BLaER1 treated with 17β-estradiol and CSF1 and Interleukin-3, amounts not matched to agents 10 nM and 100 nM (cell line): ENCODE results near the gene SARNP.

ENCODE experiments used
- H3K27ac ChIP-seq, 11 experiments: shearing (Covaris generic); formaldehyde crosslinking; 2 replicates each; pipeline ENCODE4 v1.8.1; 2022
- H3K27me3 ChIP-seq, 11 experiments: shearing (Covaris generic); formaldehyde crosslinking; 2 replicates each; pipeline ENCODE4 v1.8.1; 2022
- H3K36me3 ChIP-seq, 11 experiments: shearing (Covaris generic); formaldehyde crosslinking; 2 replicates each; pipeline ENCODE4 v1.8.1; 2022
- H3K4me1 ChIP-seq, 10 experiments: shearing (Covaris generic); formaldehyde crosslinking; 2 replicates each; pipeline ENCODE4 v1.8.1; 2022
- H3K4me2 ChIP-seq, 11 experiments: shearing (Covaris generic); formaldehyde crosslinking; 2 replicates each; pipeline ENCODE4 v1.8.1; 2022
- H3K4me3 ChIP-seq, 10 experiments: shearing (Covaris generic); formaldehyde crosslinking; 2 replicates each; pipeline ENCODE4 v1.8.1; 2022
- H3K9ac ChIP-seq, 11 experiments: shearing (Covaris generic); formaldehyde crosslinking; 2 replicates each; pipeline ENCODE4 v1.8.1; 2022
- H3K9me3 ChIP-seq, 11 experiments: shearing (Covaris generic); formaldehyde crosslinking; replicated peaks in 1 of 11; 2 replicates each; pipeline ENCODE4 v1.8.1; 2022
- H4K20me1 ChIP-seq, 11 experiments: shearing (Covaris generic); formaldehyde crosslinking; 2 replicates each; pipeline ENCODE4 v1.8.1; 2022
- Cebpa-rat ChIP-seq, 11 experiments: shearing (Covaris generic); IDR thresholded peaks; 2 replicates each; pipeline ENCODE4 v1.8.1; 2022

SARNP gene

GRCh38 chr12:55739025-55739378 is 78.5 kb downstream of the SARNP start:
- no peak for TF ChIP-seq Cebpa-rat (IDR thresholded peaks at IDR 0.05)
- peak overlapping the region in 7 of 11 experiments; percentile 92 to 99 (median 93); a peak in 10 of 22 replicates for H3K4me2 ChIP-seq
- H3K9ac ChIP-seq = peak overlapping the region in 5 of 11 experiments; percentile 47 to 85 (median 74); a peak in 10 of 22 replicates
- peak overlapping the region in 1 of 11 experiments; percentile 88; a peak in 3 of 22 replicates for H3K27ac ChIP-seq
- no peaks in the 10 kb centered on the region for H3K9me3 ChIP-seq
- peaks cover 18 to 37% (median 30%) of the 10 kb centered on the region in 10 experiments for H3K4me1 ChIP-seq
- peaks cover 0 to 4% (median 0%) of the 10 kb centered on the region in 11 experiments; a peak in 6 of 22 replicates for H4K20me1 ChIP-seq
- no peaks in the 10 kb centered on the region for H3K27me3 ChIP-seq
- H3K36me3 ChIP-seq = no peaks in the 10 kb centered on the region
- peak overlapping the region; percentile 54 to 78 (median 68); a peak in 17 of 20 replicates for H3K4me3 ChIP-seq

GRCh38 chr12:55738123-55739024 is 79.2 kb downstream of the SARNP start:
- no peak for TF ChIP-seq Cebpa-rat (IDR thresholded peaks at IDR 0.05)
- Histone ChIP-seq H3K4me3 (peak overlapping the region; percentile 54 to 78 (median 68)), H3K36me3 (no peaks in the 10 kb centered on the region), H3K27ac (peak overlapping the region; percentile 50 to 88 (median 70)), H3K4me2 (peak overlapping the region; percentile 92 to 99 (median 96)), H3K9ac (peak overlapping the region; percentile 47 to 85 (median 74)), H3K9me3 (no peaks in the 10 kb centered on the region), H3K27me3 (no peaks in the 10 kb centered on the region), H3K4me1 (peaks cover 24 to 43% (median 36%) of the 10 kb centered on the region in 10 experiments), H4K20me1 (no peaks in the 10 kb centered on the region)

GRCh38 chr12:55737581-55738122 is 79.9 kb downstream of the SARNP start:
- Histone ChIP-seq H4K20me1 (no peaks in the 10 kb centered on the region), H3K9ac (peak overlapping the region; percentile 47 to 85 (median 74)), H3K27ac (peak overlapping the region; percentile 50 to 88 (median 70)), H3K36me3 (no peaks in the 10 kb centered on the region), H3K9me3 (no peaks in the 10 kb centered on the region), H3K4me1 (peaks cover 31 to 50% (median 42%) of the 10 kb centered on the region in 10 experiments), H3K27me3 (no peaks in the 10 kb centered on the region), H3K4me2 (peak overlapping the region; percentile 92 to 99 (median 96)), H3K4me3 (peak overlapping the region; percentile 54 to 78 (median 68))
- TF ChIP-seq Cebpa-rat (IDR thresholded peaks at IDR 0.05) = no peak

GRCh38 chr12:55736780-55737580 is 80.5 kb downstream of the SARNP start:
- Histone ChIP-seq H3K27me3 (no peaks in the 10 kb centered on the region), H4K20me1 (peaks cover 0 to 4% (median 0%) of the 10 kb centered on the region in 11 experiments; a peak in 1 of 22 replicates), H3K27ac (peak overlapping the region in 7 of 11 experiments; percentile 57 to 83 (median 70); a peak in 13 of 22 replicates), H3K4me2 (peak overlapping the region; percentile 92 to 99 (median 96)), H3K4me1 (peaks cover 38 to 54% (median 44%) of the 10 kb centered on the region in 10 experiments), H3K4me3 (no peak overlapping the region; a peak in 1 of 20 replicates), H3K9ac (peak overlapping the region in 9 of 11 experiments; percentile 47 to 79 (median 73); a peak in 11 of 22 replicates), H3K9me3 (no peaks in the 10 kb centered on the region), H3K36me3 (no peaks in the 10 kb centered on the region)
- no peak for TF ChIP-seq Cebpa-rat (IDR thresholded peaks at IDR 0.05)

DNA sequence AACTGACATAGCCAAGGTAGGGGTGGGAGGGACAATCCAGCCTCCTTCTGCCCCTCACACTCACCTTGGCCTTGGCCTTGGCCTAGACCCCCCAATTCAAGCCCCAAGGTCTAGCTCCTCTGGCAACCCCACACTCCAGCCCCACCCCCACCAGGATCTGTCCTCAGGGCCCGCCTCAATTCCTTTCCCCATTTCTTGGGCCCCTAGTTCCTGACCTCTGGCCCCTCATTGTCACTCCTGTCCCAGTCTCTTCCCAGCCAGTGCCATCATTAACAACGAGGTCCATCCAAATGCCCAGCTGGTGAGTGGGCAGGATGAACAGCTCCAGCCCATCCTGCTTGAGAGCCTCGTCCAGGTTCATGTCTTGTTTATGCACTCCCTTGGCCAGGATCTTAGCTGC is 81.4 kb downstream of the SARNP start:
- Histone ChIP-seq H3K36me3 (no peaks in the 10 kb centered on the region), H4K20me1 (peaks cover 0 to 4% (median 0%) of the 10 kb centered on the region in 11 experiments; a peak in 1 of 22 replicates)
- no peak for TF ChIP-seq Cebpa-rat (IDR thresholded peaks at IDR 0.05)

GRCh38 chr12:55734595-55734994 is 82.9 kb downstream of the SARNP start:
- Histone ChIP-seq H3K9me3 (no peaks in the 10 kb centered on the region), H3K4me3 (no peak overlapping the region), H4K20me1 (peaks cover 0 to 4% (median 0%) of the 10 kb centered on the region in 11 experiments; a peak in 1 of 22 replicates), H3K36me3 (no peaks in the 10 kb centered on the region), H3K4me2 (no peak overlapping the region), H3K9ac (no peak overlapping the region), H3K27me3 (no peaks in the 10 kb centered on the region), H3K4me1 (peaks cover 55 to 68% (median 58%) of the 10 kb centered on the region in 10 experiments), H3K27ac (no peak overlapping the region)
- no peak for TF ChIP-seq Cebpa-rat (IDR thresholded peaks at IDR 0.05)

More for the DNA sequence above, 81.4 kb downstream of the SARNP start:
- peak overlapping the region in 1 of 11 experiments; percentile 70; a peak in 1 of 22 replicates for H3K27ac ChIP-seq
- H3K4me3 ChIP-seq = no peak overlapping the region
- H3K27me3 ChIP-seq = no peaks in the 10 kb centered on the region
- H3K4me2 ChIP-seq = no peak overlapping the region
- H3K9me3 ChIP-seq = no peaks in the 10 kb centered on the region
- peaks cover 43 to 57% (median 49%) of the 10 kb centered on the region in 10 experiments for H3K4me1 ChIP-seq
- H3K9ac ChIP-seq = peak overlapping the region in 3 of 11 experiments; percentile 7 to 76 (median 73); a peak in 2 of 22 replicates

GRCh38 chr12:55733858-55734257 is 83.7 kb downstream of the SARNP start:
- peaks cover 55 to 69% (median 59%) of the 10 kb centered on the region in 10 experiments for H3K4me1 ChIP-seq
- no peaks in the 10 kb centered on the region for H3K36me3 ChIP-seq
- peak overlapping the region; percentile 91 to 99 (median 96); a peak in 21 of 22 replicates for H3K4me2 ChIP-seq
- no peak for TF ChIP-seq Cebpa-rat (IDR thresholded peaks at IDR 0.05)
- no peaks in the 10 kb centered on the region for H3K27me3 ChIP-seq
- H3K4me3 ChIP-seq = no peak overlapping the region
- H3K9ac ChIP-seq = no peak overlapping the region
- H3K27ac ChIP-seq = no peak overlapping the region
- H4K20me1 ChIP-seq = peaks cover 0 to 4% (median 0%) of the 10 kb centered on the region in 11 experiments; a peak in 1 of 22 replicates
- no peaks in the 10 kb centered on the region for H3K9me3 ChIP-seq

GRCh38 chr12:55733021-55733555 is 84.4 kb downstream of the SARNP start:
- TF ChIP-seq Cebpa-rat (IDR thresholded peaks at IDR 0.05) = no peak
- peak overlapping the region in 5 of 11 experiments; percentile 4 to 40 (median 11); a peak in 4 of 22 replicates for H3K9ac ChIP-seq
- H3K27me3 ChIP-seq = no peaks in the 10 kb centered on the region
- no peaks in the 10 kb centered on the region for H3K36me3 ChIP-seq
- H3K4me1 ChIP-seq = peaks cover 53 to 67% (median 57%) of the 10 kb centered on the region in 10 experiments
- no peak overlapping the region for H3K27ac ChIP-seq
- peaks cover 0 to 5% (median under 1%) of the 10 kb centered on the region in 11 experiments; a peak in 11 of 22 replicates for H4K20me1 ChIP-seq
- H3K4me2 ChIP-seq = peak overlapping the region; percentile 91 to 99 (median 96)
- H3K4me3 ChIP-seq = no peak overlapping the region; a peak in 1 of 20 replicates
- no peaks in the 10 kb centered on the region for H3K9me3 ChIP-seq
